PFSK-1 (cell line): ENCODE results near the gene LRPAP1.

Experiments used
- FOXP2 ChIP-seq: optimal IDR thresholded peaks from 2 replicates; pipeline ENCODE3; 2011; ENCODE audit warnings: borderline replicate concordance, control low read depth, inconsistent platforms; ENCODE audit not compliant: insufficient read depth; ENCODE audit errors: extremely low read length, extremely low read depth
- POLR2AphosphoS5 ChIP-seq: IDR thresholded peaks from 2 replicates; pipeline ENCODE4 v1.6.1; 2012; ENCODE audit warnings: low read depth, mild to moderate bottlenecking, control low read depth, low read length, moderate library complexity
- REST ChIP-seq, 2 experiments: IDR thresholded peaks; 2 replicates each; pipeline versions ENCODE4 v1.6.1 to v1.8.0; 2011 to 2012; ENCODE audit warnings: low read depth in 2 of 2, low read length in 2 of 2, control low read depth in 1 of 2, inconsistent platforms in 1 of 2, mild to moderate bottlenecking in 1 of 2, moderate library complexity in 1 of 2; ENCODE audit not compliant: insufficient read depth in 1 of 2
- SIN3A ChIP-seq: IDR thresholded peaks from 2 replicates; pipeline ENCODE4 v1.6.1; 2012; ENCODE audit warnings: mild to moderate bottlenecking, low read length, moderate library complexity, borderline replicate concordance; ENCODE audit not compliant: insufficient read depth
- TAF1 ChIP-seq: IDR thresholded peaks from 2 replicates; pipeline ENCODE4 v1.6.1; 2012; ENCODE audit warnings: low read length, control low read depth, borderline replicate concordance; ENCODE audit not compliant: insufficient read depth

- no peak for TF ChIP-seq TAF1
- no peak for TF ChIP-seq REST (IDR thresholded peaks at IDR 0.05; ENCODE audit: insufficient read depth in 1 of 2, low read depth in 2 of 2, low read length in 2 of 2)
- no peak for TF ChIP-seq SIN3A
- TF ChIP-seq POLR2AphosphoS5, result no peak
- no peak for TF ChIP-seq FOXP2
Measured at GRCh38 chr4:3500634-3501101, 31.6 kb downstream of the LRPAP1 start.
